AG04449 (cell line): ENCODE data around the gene ICAM1.

ENCODE experiments used
- CTCF ChIA-PET: fragments of 350-600 bp; formaldehyde crosslinking; extraction: SDS; loops from one replicate; lab custom pipeline; 2021; ENCODE audit warnings: antibody characterized with exemption; lab: Yijun Ruan, JAX
- POLR2A ChIA-PET: fragments of 400-600, 350-600 bp; formaldehyde crosslinking; extraction: SDS; loops from one replicate; lab custom pipeline; 2020; ENCODE audit warnings: antibody characterized with exemption, inconsistent platforms; lab: Yijun Ruan, JAX
- DNase-seq: peaks from one replicate; pipeline ENCODE4 v3.0.0-alpha.2; 2010; ENCODE audit warnings: low read depth, low spot score
- H3K4me3 ChIP-seq: 2 replicates; pipeline ENCODE4 v1.5.1; 2011; ENCODE audit warnings: low read depth, mild to moderate bottlenecking, control low read depth, low read length
- CTCF ChIP-seq: IDR thresholded peaks from one replicate; pipeline ENCODE4 v1.5.1; 2011; ENCODE audit warnings: mild to moderate bottlenecking, moderate library complexity, low read length, control low read depth, inconsistent platforms; ENCODE audit not compliant: insufficient read depth; ENCODE audit errors: missing control alignments

Gene ICAM1

GRCh38 chr19:10335352-10335985, 64.5 kb downstream of the ICAM1 start:
- no peak for DNase-seq
- ChIA-PET POLR2A (interaction anchor here (1.5 to 2.3 kb wide), 2 partner anchors 44 to 77 kb away, joined by 3 to 10 read pairs; no protein-coding TSS in a partner anchor), CTCF (interaction anchor here (1.3 to 4.4 kb wide), 4 partner anchors 11 to 76 kb away, joined by 4 to 24 read pairs (median 16); partner anchors contain the start of gene ICAM1)
- H3K4me3 ChIP-seq, result peak overlapping the region; percentile 87
- TF ChIP-seq CTCF, result no peak
